ENCODE measurements around the gene PRSS35.

PRSS35 gene

DNA sequence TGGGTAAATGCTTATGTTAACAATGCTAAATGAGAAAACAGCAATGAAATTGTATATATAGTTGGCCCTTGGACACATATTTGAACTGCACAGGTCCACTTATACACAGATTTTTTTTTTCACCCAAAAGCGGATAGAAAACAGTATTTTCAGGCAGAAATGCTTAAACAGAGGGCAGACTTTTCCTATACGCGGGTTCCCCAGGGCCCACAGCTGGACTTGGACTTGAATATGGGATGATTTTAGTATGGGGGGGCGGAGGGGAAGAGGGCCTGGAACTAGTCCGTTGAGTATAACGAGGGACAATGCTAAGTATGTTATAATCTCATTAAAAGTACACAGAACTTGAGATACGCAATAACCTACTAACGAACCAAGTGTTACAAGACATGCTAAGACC is 1.1 kb upstream of the PRSS35 start:
- H3K4me3 ChIP-seq (ENCODE audit: low read depth, low read length): no peak overlapping the region
- in situ Hi-C loops (cut with HindIII; ENCODE audit: low sequenced_read_pairs): loop anchor here (5.0 kb wide), 1 partner anchor 289 kb away; no protein-coding TSS in a partner anchor
- no peak for DNase-seq (ENCODE audit: low read depth)
- no peak for TF ChIP-seq CTCF (IDR thresholded peaks at IDR 0.05; ENCODE audit: low read depth, low read length, missing control alignments)

DNA sequence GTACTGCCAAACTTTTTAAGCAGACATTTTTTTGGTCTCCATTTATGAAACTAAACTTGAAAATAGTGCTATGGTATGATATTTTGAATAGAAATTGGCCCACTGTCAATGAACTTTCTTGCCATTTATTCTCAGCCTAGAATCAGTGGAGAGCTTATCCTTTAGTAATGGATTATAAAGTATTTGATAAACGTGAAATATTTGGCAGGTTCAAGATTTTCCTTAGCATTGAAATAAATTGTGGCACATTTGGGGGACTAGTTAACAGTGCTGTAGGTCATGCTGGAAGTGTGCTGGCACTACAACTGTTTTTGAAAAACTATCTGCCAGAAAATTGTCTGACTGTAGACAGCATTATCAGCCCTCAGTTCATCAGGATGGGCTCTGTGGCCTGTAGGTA is 2.1 kb downstream of the PRSS35 start:
- in situ Hi-C loops (cut with HindIII; ENCODE audit: low sequenced_read_pairs): loop anchor here (5.0 kb wide), 1 partner anchor 292 kb away; no protein-coding TSS in a partner anchor
- no peak overlapping the region for H3K4me3 ChIP-seq (ENCODE audit: low read depth, low read length)
- no peak for DNase-seq (ENCODE audit: low read depth)
- TF ChIP-seq CTCF (IDR thresholded peaks at IDR 0.05; ENCODE audit: low read depth, low read length, missing control alignments): no peak

GRCh38 chr6:83514866-83515466 is 2.6 kb downstream of the PRSS35 start:
- peak; percentile 62 for DNase-seq (ENCODE audit: low read depth)
- peak; percentile 75 for TF ChIP-seq CTCF (IDR thresholded peaks at IDR 0.05; ENCODE audit: low read depth, low read length, missing control alignments)
- in situ Hi-C loops (cut with HindIII; ENCODE audit: low sequenced_read_pairs): loop anchor here (5.0 kb wide), 1 partner anchor 293 kb away; no protein-coding TSS in a partner anchor
- no peak overlapping the region for H3K4me3 ChIP-seq (ENCODE audit: low read depth, low read length)

GRCh38 chr6:83517500-83517899 is 5.2 kb downstream of the PRSS35 start:
- no peak overlapping the region for H3K4me3 ChIP-seq (ENCODE audit: low read depth, low read length)
- in situ Hi-C loops (cut with HindIII; ENCODE audit: low sequenced_read_pairs): no loop called here
- TF ChIP-seq CTCF (IDR thresholded peaks at IDR 0.05; ENCODE audit: low read depth, low read length, missing control alignments): no peak
- DNase-seq (ENCODE audit: low read depth): no peak

DNA sequence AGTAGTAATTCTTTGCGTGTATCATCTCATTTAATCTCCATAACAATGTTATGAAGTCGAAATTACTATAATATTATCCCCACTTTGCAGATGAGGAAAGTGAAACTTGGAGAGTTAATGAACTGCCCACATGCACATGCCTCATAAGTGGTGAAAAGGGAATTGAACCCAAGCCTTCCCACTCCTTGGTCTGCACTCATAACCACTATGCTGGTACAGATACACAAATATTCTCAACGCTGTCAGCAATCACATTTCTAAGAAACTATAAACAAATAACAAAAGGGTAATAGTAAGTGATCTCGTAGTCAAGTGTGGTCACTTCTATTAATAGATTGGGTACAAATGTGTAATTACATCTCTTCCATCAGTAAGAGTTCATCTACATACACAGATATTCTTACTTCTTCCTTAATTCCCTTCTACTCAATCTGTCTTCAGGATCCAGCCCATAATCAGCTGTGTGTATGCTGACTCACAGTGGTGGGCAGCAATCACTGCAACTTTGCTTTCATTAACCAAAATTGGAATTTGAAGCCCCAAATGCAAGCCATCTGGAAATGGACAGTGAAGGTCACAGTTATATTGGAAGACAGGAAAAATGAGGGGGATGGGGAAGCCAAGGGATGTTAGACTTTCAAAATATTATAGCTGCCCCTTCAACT is 6.6 kb downstream of the PRSS35 start:
- peak; percentile 57 for TF ChIP-seq CTCF (IDR thresholded peaks at IDR 0.05; ENCODE audit: low read depth, low read length, missing control alignments)
- no peak overlapping the region for H3K4me3 ChIP-seq (ENCODE audit: low read depth, low read length)
- in situ Hi-C loops (cut with HindIII; ENCODE audit: low sequenced_read_pairs): no loop called here
- no peak for DNase-seq (ENCODE audit: low read depth)

GRCh38 chr6:83536034-83536646 is 23.8 kb downstream of the PRSS35 start:
- in situ Hi-C loops (cut with HindIII; ENCODE audit: low sequenced_read_pairs): no loop called here
- H3K4me3 ChIP-seq (ENCODE audit: low read depth, low read length): no peak overlapping the region
- TF ChIP-seq CTCF (IDR thresholded peaks at IDR 0.05; ENCODE audit: low read depth, low read length, missing control alignments): peak; percentile 71
- no peak for DNase-seq (ENCODE audit: low read depth)

Data from astrocyte of the cerebellum (primary cell).